Activated CD4-positive, alpha-beta T cell treated with anti-CD3 and anti-CD28 coated beads, Interleukin-2, Interleukin-4, amounts not matched to agents 100 ng/mL and 50 ng/mL, durations not matched to agents 16 hours and 8 hours (primary cell): ENCODE data around the gene GPR146.

Source experiments
- DNase-seq: peaks from one replicate; pipeline ENCODE4 v3.0.0-alpha.2; 2020; ENCODE audit warnings: low spot score

The GPR146 gene

GRCh38 chr7:1093916-1094508 is 49.7 kb downstream of the GPR146 start:
- DNase-seq, result no peak

DNA sequence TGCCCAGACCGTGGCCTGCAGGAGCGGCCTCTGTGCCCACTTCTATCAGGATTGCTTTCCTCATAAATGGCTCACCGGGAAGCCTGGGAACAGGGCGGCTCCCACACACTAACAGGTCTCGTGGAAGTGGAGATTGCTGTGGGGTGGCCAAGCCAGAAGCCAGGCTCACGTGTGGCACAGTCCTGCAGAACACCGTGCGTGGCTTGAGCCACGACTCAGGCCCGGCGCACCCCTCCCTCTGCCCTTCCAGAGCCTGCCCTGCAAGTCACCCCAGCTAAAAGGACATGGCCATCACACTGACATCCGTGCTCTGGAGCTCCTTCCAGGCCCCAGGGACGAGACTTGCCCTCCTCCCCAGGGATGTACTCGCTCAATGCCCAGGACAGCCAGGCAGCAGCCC is 50.5 kb downstream of the GPR146 start:
- DNase-seq, result no peak

DNA sequence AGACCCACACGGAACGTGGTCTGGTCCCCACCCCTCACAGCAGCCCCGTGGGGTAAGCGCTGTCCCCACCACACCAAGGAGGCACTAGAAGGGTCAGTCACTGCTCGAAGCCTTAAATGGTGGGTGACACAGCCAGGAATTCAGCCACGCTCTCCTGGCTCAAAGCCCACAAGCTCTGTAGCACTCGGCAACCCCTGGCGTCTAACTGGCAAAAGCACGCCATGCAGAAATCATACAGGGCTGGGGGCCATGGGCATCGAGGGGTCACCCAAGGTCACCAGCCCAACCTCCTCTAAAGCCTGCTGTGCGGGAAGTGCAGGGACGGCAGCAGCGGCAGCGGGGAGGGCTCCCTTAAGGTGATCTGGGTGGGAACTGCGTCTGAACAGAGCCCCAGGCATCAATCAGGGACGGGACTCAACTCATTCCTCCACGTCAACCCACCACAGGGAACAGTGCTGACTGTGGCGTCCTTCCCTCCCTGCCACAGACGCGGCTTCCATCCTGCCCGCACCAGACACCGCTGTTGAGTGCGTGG is 51.3 kb downstream of the GPR146 start:
- DNase-seq, result no peak

DNA sequence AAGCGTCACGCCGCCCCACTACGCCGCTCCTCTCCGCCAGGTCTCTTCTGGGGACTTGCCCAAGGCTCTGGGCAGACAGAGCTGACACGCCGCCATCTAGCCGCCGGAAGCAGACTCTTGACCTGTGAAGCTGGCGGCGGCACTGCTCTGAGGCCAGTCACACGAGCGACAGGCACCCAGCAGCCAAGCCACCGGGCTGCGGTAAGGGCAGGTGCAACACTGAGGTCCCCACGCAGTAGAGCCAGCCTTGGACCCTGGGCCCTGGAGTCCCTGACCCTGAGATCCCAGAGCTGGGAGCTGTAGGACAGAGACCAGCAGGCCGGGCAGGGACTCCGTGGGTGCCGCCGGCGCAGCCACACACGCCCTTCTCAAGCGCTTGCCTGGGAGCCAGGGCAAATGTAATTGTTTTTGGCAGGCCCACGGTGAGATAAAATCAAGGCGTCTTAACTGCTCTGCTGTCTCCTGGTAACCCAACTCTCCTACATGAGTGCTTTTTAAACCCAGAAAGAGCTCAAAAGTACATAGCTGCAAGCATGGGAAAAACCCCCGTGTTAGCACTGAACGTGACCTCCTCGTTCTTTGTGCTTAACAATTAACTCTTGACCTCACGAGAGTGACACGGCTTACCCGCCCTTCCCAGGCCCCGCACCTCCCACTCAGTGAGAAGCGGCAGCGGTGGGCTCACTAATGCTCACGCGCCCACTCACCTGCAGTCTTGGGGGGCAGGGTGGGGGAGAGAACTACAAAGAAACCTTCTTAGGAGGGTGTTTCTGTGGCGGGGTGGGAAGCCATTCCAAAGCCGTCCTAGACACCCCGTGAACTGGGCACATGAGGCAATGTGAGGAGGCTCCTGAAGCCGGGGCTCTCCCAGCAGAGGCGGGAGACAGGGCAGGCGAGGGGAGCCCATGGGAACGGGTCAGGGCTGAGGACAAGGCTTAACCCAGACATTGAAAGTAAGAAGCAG is 52.1 kb downstream of the GPR146 start:
- no peak for DNase-seq

DNA sequence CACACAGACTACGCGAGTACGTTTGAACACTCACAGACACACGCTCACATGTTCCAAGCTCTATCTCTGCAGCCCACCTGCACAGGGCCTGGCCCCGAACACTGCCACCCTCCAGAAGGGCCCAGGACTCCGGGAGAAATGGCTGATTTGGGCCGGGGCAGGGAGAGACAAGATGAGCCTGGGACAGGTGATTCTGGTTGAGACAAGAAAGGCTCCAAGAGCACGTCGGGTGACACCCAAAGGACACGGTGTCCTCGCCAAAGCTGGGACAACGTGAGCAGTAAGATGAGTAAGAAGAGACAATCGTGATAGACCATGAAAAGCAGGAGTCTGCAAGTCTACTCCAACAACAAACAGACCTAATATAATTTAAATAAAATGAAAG is 52.8 kb downstream of the GPR146 start:
- no peak for DNase-seq

GRCh38 chr7:1098243-1099153 is 54.2 kb downstream of the GPR146 start:
- DNase-seq, result no peak

GRCh38 chr7:1099154-1099542 is 54.8 kb downstream of the GPR146 start:
- no peak for DNase-seq

- DNase-seq, result no peak
Measured at GRCh38 chr7:1099637-1100036, 55.3 kb downstream of the GPR146 start.

- DNase-seq, result no peak
Measured at GRCh38 chr7:1100386-1100785, 56.0 kb downstream of the GPR146 start.

GRCh38 chr7:1100834-1101562 is 56.7 kb downstream of the GPR146 start:
- DNase-seq, result no peak

- no peak for DNase-seq
Measured at GRCh38 chr7:1101563-1102431, 57.5 kb downstream of the GPR146 start.

- DNase-seq, result peak; percentile 78
Measured at GRCh38 chr7:1103009-1103788, 58.9 kb downstream of the GPR146 start.

DNA sequence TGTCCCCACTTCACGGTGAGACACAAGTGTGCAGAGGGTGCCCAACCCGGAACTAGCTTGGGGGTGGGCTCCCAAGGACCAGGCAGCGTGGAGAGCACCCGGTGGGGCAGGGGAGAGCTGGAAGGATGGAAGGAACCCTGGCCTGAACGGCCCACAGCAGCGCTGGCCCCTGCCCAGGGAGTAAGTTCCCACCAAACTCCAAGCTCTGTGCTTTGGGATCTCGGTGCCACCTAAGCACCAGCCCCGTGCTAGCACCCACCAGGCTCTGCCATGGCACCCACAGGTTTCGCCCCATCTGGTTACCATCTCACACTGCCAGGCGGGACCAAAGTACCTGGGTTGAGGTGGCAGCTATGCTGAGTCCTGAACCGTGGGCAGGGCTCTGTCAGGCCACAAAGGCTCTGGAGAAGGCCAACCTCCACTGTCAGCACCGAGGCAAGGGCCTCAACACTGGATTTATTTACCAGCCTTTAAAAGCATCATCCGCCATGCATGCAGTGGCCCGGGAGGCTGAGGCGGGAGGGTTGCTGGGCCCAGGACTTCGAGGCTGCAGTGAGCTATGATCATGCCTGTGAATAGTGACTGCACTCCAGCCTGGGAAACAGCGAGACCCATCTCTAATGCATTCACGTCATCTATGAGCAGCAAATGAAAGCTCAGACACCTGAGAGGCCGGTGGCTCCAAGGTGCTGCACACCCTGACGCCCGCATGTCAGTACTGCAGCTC is 59.6 kb downstream of the GPR146 start:
- no peak for DNase-seq

DNA sequence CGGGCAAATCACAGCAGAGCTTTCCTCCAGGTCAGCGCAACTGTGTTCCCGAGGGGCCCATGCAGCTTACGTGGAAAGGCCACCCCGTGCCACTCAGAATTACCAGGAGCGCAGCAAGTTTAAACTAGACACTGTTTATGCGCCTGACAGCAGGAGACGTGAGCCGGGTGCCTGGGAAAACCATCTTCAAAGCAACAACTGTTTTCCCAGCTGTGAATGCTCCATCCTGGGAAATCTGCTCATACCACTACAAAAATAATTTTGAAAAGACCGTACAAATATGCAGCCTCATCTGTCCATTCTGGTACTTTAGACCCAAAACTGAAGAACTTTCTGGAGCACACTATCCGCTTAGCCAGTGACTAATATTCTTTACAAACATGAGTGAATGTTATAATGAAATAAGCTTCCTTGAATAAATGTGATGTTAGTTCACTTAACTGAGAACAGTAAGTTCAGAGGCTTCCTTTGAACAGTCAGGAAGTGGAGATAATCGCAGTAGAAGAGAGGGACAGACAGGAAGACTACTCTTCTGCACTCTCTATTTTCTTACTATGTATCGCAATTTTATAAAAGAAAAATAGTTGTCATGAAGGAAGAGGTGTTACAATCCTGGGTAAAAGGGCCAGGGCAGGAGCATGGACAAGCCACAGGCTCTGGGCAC is 60.3 kb downstream of the GPR146 start:
- no peak for DNase-seq

DNA sequence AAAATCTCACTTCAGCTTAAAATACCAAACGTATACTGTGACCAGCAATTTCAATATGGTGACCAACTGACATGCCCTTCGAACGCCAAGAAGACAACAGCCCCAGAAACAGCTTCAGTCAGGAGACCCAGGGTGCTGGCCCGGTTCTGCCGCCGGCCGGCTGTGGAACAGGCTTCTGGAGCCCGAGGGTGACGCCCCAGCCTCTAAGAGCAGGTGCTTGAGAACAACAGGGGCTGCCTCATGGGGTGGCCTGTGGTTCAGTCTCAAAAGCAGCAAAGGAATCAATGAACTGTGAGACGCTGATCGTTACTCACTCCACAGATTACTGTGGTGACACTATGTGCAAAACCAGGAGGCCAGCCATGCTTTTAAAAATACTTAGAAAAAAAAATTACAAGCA is 60.8 kb downstream of the GPR146 start:
- no peak for DNase-seq

GRCh38 chr7:1106063-1106792 is 61.9 kb downstream of the GPR146 start:
- no peak for DNase-seq

DNA sequence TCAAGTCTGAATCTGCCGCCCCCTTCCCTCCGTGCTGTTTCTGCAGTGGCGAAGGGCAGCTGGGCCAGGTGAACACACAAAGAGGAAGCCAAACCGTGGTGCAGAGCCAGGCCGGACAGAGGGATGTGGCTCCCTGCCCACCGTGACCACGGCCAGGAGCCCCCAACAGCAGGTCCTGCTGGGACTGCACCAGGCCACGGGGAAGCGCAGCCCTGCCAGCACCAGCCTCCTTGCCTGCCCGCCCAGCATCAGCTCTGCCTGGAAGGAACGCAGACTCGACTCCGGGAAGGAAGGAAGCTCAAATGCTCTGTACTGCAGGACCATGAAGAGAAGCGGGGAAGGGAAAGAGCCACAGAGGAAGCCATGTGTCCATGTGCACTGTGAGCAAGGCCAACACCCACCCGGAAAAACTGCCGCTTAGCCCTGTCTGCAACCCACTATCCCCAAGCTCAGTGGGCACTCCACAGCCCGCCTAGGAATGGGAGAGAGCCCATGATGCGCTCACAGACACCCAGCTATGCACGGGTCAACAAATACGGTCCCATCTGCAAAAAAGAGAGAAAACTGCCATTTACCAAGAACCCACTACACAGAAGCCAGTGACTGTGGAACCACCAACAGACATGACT is 62.6 kb downstream of the GPR146 start:
- no peak for DNase-seq
